ENCODE data around the gene GRK2. TPM values are rescaled to one million over a fixed set of nuclear protein-coding genes. Genes with fewer than 3 reads are reported as not detected.

Gene GRK2
- total and polyA plus RNA-seq, 2 of the 13 experiments (the other 11 are each of a cell fraction or from before 2014, with no cell fraction given) = 31.3 to 42.4 TPM

DNA sequence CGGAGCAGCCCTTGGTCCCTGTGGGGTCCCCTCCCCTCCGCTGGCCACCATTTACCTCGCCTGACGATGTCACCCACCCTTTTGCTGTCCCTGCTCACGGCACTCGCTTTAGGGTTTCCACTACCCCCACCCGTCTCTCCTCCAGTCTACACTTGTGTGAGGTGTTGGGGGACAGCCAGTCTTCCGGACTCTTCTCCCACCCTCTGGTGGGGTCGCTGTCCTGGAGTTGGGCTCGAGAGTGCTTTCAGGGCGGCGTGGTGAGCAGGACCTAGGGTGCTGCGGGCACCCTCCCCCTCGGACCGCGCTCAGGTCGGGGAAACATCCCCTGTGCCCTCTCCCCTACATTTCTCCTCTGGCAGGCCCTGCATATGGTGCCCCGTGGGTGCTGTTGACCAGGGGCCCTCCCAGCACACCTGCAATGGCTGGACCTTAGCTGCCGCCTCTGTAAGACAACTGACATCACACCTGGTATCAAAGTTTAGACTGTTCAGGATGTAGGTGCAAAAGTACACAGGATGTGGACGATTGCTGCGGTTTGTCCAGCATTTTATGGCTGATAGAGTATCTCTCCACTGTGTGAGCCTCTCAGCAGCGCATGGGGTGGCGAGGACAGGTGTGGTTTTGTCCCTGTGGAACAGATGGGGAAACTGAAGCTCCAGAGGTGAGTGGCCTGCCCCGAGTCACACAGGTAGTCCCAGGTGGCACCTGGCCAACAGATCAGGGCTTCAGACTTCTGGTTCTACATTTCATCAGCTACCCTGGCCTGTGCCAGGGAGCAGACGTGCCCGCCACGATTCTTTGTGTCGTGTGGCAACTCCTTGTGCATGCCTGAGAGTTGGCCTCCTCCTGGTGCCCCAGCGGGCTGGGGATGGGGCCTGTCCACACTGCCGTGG, 1.2 kb downstream of the GRK2 start (continued):
- TF ChIP-seq, protein P1, sequence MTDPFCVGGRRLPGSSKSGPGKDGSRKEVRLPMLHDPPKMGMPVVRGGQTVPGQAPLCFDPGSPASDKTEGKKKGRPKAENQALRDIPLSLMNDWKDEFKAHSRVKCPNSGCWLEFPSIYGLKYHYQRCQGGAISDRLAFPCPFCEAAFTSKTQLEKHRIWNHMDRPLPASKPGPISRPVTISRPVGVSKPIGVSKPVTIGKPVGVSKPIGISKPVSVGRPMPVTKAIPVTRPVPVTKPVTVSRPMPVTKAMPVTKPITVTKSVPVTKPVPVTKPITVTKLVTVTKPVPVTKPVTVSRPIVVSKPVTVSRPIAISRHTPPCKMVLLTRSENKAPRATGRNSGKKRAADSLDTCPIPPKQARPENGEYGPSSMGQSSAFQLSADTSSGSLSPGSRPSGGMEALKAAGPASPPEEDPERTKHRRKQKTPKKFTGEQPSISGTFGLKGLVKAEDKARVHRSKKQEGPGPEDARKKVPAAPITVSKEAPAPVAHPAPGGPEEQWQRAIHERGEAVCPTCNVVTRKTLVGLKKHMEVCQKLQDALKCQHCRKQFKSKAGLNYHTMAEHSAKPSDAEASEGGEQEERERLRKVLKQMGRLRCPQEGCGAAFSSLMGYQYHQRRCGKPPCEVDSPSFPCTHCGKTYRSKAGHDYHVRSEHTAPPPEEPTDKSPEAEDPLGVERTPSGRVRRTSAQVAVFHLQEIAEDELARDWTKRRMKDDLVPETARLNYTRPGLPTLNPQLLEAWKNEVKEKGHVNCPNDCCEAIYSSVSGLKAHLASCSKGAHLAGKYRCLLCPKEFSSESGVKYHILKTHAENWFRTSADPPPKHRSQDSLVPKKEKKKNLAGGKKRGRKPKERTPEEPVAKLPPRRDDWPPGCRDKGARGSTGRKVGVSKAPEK (CRISPR knock-in tag; IDR thresholded peaks at IDR 0.05; ENCODE audit: borderline replicate concordance) = no peak
- TF ChIP-seq ELF4 (CRISPR knock-in tag; IDR thresholded peaks at IDR 0.05; ENCODE audit: borderline replicate concordance) (no peak), KDM5B (CRISPR knock-in tag; IDR thresholded peaks at IDR 0.05; ENCODE audit: borderline replicate concordance) (no peak; the same call in 1 of the 2 replicates), CEBPG (CRISPR knock-in tag; IDR thresholded peaks at IDR 0.05) (no peak; the same call in 1 of the 2 replicates), CAMTA2 (CRISPR knock-in tag; IDR thresholded peaks at IDR 0.05; ENCODE audit: borderline replicate concordance) (no peak), ZKSCAN1 (IDR thresholded peaks at IDR 0.05; ENCODE audit: low read length) (no peak), ZNF317 (CRISPR knock-in tag; IDR thresholded peaks at IDR 0.05) (no peak), ZNF615 (CRISPR knock-in tag; IDR thresholded peaks at IDR 0.05; ENCODE audit: borderline replicate concordance) (no peak), ARNTL (CRISPR knock-in tag; IDR thresholded peaks at IDR 0.05) (no peak; the same call in 1 of the 2 replicates), ZNF614 (CRISPR knock-in tag; IDR thresholded peaks at IDR 0.05; ENCODE audit: borderline replicate concordance) (no peak), ZNF232 (CRISPR knock-in tag; IDR thresholded peaks at IDR 0.05; ENCODE audit: borderline replicate concordance) (no peak), ZKSCAN8 (CRISPR knock-in tag; IDR thresholded peaks at IDR 0.05; ENCODE audit: borderline replicate concordance) (no peak), ZFP36 (IDR thresholded peaks at IDR 0.05; ENCODE audit: borderline replicate concordance, low read depth, low read length, partially characterized antibody) (no peak), CHCHD3 (CRISPR knock-in tag; IDR thresholded peaks at IDR 0.05) (no peak), ZNF263 (CRISPR knock-in tag; IDR thresholded peaks at IDR 0.05) (no peak), ZNF660 (CRISPR knock-in tag; IDR thresholded peaks at IDR 0.05; ENCODE audit: borderline replicate concordance, low read depth) (0 out of 2 replicates have a peak, but pooled peaks have one; percentile 20), ZFP36L1 (CRISPR knock-in tag; IDR thresholded peaks at IDR 0.05) (no peak), ZFP36L2 (CRISPR knock-in tag; IDR thresholded peaks at IDR 0.05) (no peak), DPF2 (CRISPR knock-in tag; IDR thresholded peaks at IDR 0.05; ENCODE audit: borderline replicate concordance, low read depth) (no peak)
- TF ChIP-seq, protein P2, sequence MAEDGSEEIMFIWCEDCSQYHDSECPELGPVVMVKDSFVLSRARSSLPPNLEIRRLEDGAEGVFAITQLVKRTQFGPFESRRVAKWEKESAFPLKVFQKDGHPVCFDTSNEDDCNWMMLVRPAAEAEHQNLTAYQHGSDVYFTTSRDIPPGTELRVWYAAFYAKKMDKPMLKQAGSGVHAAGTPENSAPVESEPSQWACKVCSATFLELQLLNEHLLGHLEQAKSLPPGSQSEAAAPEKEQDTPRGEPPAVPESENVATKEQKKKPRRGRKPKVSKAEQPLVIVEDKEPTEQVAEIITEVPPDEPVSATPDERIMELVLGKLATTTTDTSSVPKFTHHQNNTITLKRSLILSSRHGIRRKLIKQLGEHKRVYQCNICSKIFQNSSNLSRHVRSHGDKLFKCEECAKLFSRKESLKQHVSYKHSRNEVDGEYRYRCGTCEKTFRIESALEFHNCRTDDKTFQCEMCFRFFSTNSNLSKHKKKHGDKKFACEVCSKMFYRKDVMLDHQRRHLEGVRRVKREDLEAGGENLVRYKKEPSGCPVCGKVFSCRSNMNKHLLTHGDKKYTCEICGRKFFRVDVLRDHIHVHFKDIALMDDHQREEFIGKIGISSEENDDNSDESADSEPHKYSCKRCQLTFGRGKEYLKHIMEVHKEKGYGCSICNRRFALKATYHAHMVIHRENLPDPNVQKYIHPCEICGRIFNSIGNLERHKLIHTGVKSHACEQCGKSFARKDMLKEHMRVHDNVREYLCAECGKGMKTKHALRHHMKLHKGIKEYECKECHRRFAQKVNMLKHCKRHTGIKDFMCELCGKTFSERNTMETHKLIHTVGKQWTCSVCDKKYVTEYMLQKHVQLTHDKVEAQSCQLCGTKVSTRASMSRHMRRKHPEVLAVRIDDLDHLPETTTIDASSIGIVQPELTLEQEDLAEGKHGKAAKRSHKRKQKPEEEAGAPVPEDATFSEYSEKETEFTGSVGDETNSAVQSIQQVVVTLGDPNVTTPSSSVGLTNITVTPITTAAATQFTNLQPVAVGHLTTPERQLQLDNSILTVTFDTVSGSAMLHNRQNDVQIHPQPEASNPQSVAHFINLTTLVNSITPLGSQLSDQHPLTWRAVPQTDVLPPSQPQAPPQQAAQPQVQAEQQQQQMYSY (CRISPR knock-in tag; IDR thresholded peaks at IDR 0.05) = no peak
- TF ChIP-seq, protein P3, sequence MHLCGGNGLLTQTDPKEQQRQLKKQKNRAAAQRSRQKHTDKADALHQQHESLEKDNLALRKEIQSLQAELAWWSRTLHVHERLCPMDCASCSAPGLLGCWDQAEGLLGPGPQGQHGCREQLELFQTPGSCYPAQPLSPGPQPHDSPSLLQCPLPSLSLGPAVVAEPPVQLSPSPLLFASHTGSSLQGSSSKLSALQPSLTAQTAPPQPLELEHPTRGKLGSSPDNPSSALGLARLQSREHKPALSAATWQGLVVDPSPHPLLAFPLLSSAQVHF (CRISPR knock-in tag; IDR thresholded peaks at IDR 0.05) = no peak

All from HepG2 (cell line).